H9 (cell line): Measurements from ENCODE around the gene VRK3. TPM values are rescaled to one million over a fixed set of nuclear protein-coding genes. Genes with fewer than 3 reads are reported as not detected.
A peak's percentile ranks its signal among the peaks of the same experiment; 100 is the strongest.

Experiments used
- DNase-seq: peaks from one replicate; pipeline ENCODE4 v3.0.0-alpha.2; 2017
- H2AFZ ChIP-seq: one replicate; pipeline ENCODE4 v1.6.1; 2013; ENCODE audit warnings: mild to moderate bottlenecking, low read length, control low read depth, moderate library complexity
- H2AK5ac ChIP-seq: 2 replicates; pipeline ENCODE4 v1.6.1; 2013; ENCODE audit warnings: low read length, control low read depth, mixed read lengths; ENCODE audit not compliant: insufficient read length
- H2BK120ac ChIP-seq: one replicate; pipeline ENCODE4 v1.6.1; 2013; ENCODE audit warnings: low read depth, mild to moderate bottlenecking, low read length, control low read depth, inconsistent platforms; ENCODE audit not compliant: poor library complexity, severe bottlenecking
- H2BK12ac ChIP-seq: 2 replicates; pipeline ENCODE4 v1.6.1; 2013; ENCODE audit warnings: low read length, control low read depth, mixed read lengths, low read depth; ENCODE audit not compliant: insufficient read length
- H2BK15ac ChIP-seq: 2 replicates; pipeline ENCODE4 v1.6.1; 2013; ENCODE audit warnings: low read depth, low read length, control low read depth
- H2BK20ac ChIP-seq: one replicate; pipeline ENCODE4 v1.6.1; 2013; ENCODE audit warnings: low read depth, mild to moderate bottlenecking, low read length, control low read depth, inconsistent platforms; ENCODE audit not compliant: poor library complexity, severe bottlenecking
- H2BK5ac ChIP-seq: 2 replicates; pipeline ENCODE4 v1.6.1; 2013; ENCODE audit warnings: low read length, control low read depth, mixed read lengths; ENCODE audit not compliant: insufficient read length
- H3K14ac ChIP-seq: 2 replicates; pipeline ENCODE4 v1.6.1; 2013; ENCODE audit warnings: low read length, control low read depth; ENCODE audit not compliant: insufficient read depth
- H3K18ac ChIP-seq: 2 replicates; pipeline ENCODE4 v1.6.1; 2013; ENCODE audit warnings: low read depth, mild to moderate bottlenecking, mixed read lengths, low read length, control low read depth; ENCODE audit not compliant: insufficient read length
- H3K23ac ChIP-seq: 2 replicates; pipeline ENCODE4 v1.6.1; 2013; ENCODE audit warnings: low read length, control low read depth, mixed read lengths, low read depth; ENCODE audit not compliant: insufficient read length
- H3K23me2 ChIP-seq: 2 replicates; pipeline ENCODE4 v1.6.1; 2013; ENCODE audit warnings: low read depth, mild to moderate bottlenecking, mixed read lengths, low read length, control low read depth; ENCODE audit not compliant: insufficient read length, poor library complexity, severe bottlenecking
- H3K27ac ChIP-seq: 2 replicates; pipeline ENCODE4 v1.5.1; 2013; ENCODE audit warnings: low read length, control low read depth, mixed read lengths, low read depth; ENCODE audit not compliant: insufficient read length
- H3K27me3 ChIP-seq: 2 replicates; pipeline ENCODE4 v1.6.1; 2013; ENCODE audit warnings: low read length, control low read depth, inconsistent platforms; ENCODE audit not compliant: insufficient read depth
- H3K4ac ChIP-seq: 2 replicates; pipeline ENCODE4 v1.6.1; 2013; ENCODE audit warnings: low read depth, mild to moderate bottlenecking, control low read depth, inconsistent platforms, low read length, moderate library complexity
- H3K4me1 ChIP-seq: 2 replicates; pipeline ENCODE4 v1.6.1; 2013; ENCODE audit warnings: low read length, control low read depth, inconsistent platforms; ENCODE audit not compliant: insufficient read depth
- H3K4me2 ChIP-seq: 2 replicates; pipeline ENCODE4 v1.6.1; 2013; ENCODE audit warnings: low read length, control low read depth, mixed read lengths; ENCODE audit not compliant: insufficient read length, insufficient read depth
- H3K56ac ChIP-seq: 2 replicates; pipeline ENCODE4 v1.6.1; 2013; ENCODE audit warnings: low read depth, mild to moderate bottlenecking, mixed read lengths, low read length, control low read depth; ENCODE audit not compliant: insufficient read length
- H3K79me1 ChIP-seq: 2 replicates; pipeline ENCODE4 v1.6.1; 2013; ENCODE audit warnings: low read depth, mild to moderate bottlenecking, moderate library complexity, low read length, control low read depth, inconsistent platforms; ENCODE audit not compliant: insufficient read depth, poor library complexity, severe bottlenecking
- H3K79me2 ChIP-seq: 2 replicates; pipeline ENCODE4 v1.6.1; 2013; ENCODE audit warnings: low read length, control low read depth, inconsistent platforms; ENCODE audit not compliant: insufficient read depth
- H3K9ac ChIP-seq: 2 replicates; pipeline ENCODE4 v1.6.1; 2013; ENCODE audit warnings: low read length, control low read depth, mixed read lengths; ENCODE audit not compliant: insufficient read length; ENCODE audit errors: extremely low read depth
- H3K9me3 ChIP-seq: one replicate; pipeline ENCODE4 v1.6.1; 2013; ENCODE audit warnings: low read depth, low read length, inconsistent platforms; ENCODE audit not compliant: control insufficient read depth
- H3T11ph ChIP-seq: one replicate; pipeline ENCODE4 v1.6.1; 2013; ENCODE audit warnings: mild to moderate bottlenecking, low read length, control low read depth, inconsistent platforms
- H4K20me1 ChIP-seq: one replicate; pipeline ENCODE4 v1.6.1; 2013; ENCODE audit not compliant: control insufficient read depth, insufficient read length, insufficient read depth
- H4K5ac ChIP-seq: 2 replicates; pipeline ENCODE4 v1.6.1; 2013; ENCODE audit warnings: low read depth, mild to moderate bottlenecking, mixed read lengths, low read length, control low read depth; ENCODE audit not compliant: insufficient read length
- H4K8ac ChIP-seq: replicated peaks from 2 replicates; pipeline ENCODE4 v1.6.1; 2013; ENCODE audit warnings: low read length, control low read depth, mixed read lengths, low read depth; ENCODE audit not compliant: insufficient read length
- H4K91ac ChIP-seq: 2 replicates; pipeline ENCODE4 v1.6.1; 2013; ENCODE audit warnings: low read depth, mild to moderate bottlenecking, moderate library complexity, mixed read lengths, low read length, control low read depth; ENCODE audit not compliant: insufficient read length
- H3K27ac Mint-ChIP-seq, 3 experiments: 2 replicates in 2 of 3; 3 replicates in 1 of 3; pipeline ENCODE4 v1.8.0; 2020 to 2021; ENCODE audit warnings: mixed read lengths in 3 of 3, mild to moderate bottlenecking in 1 of 3, moderate library complexity in 1 of 3
- H3K27me3 Mint-ChIP-seq: 2 replicates; pipeline ENCODE4 v1.8.0; 2021; ENCODE audit warnings: low read depth, mild to moderate bottlenecking, moderate library complexity, mixed read lengths
- H3K36me3 Mint-ChIP-seq, 3 experiments: 2 replicates in 2 of 3; 3 replicates in 1 of 3; pipeline ENCODE4 v1.8.0; 2020 to 2021; ENCODE audit warnings: low read depth in 3 of 3, mixed read lengths in 3 of 3; ENCODE audit not compliant: insufficient read depth in 1 of 3
- H3K4me1 Mint-ChIP-seq, 2 experiments: 2 replicates each; pipeline ENCODE4 v1.8.0; 2020; ENCODE audit warnings: mixed read lengths in 2 of 2
- H3K4me3 Mint-ChIP-seq, 2 experiments: 2 replicates in 1 of 2; 3 replicates in 1 of 2; pipeline ENCODE4 v1.8.0; 2020 to 2021; ENCODE audit warnings: mild to moderate bottlenecking in 2 of 2, mixed read lengths in 2 of 2, moderate library complexity in 1 of 2
- H3K9me3 Mint-ChIP-seq, 2 experiments: 2 replicates in 1 of 2; 3 replicates in 1 of 2; pipeline ENCODE4 v1.8.0; 2020; ENCODE audit warnings: mild to moderate bottlenecking in 2 of 2, mixed read lengths in 2 of 2, moderate library complexity in 1 of 2
- CTCF ChIP-seq: fragments of 200-600 bp; sonication (generic); conservative IDR thresholded peaks from 3 replicates; pipeline ENCODE4 v1.8.0; 2021; ENCODE audit warnings: antibody characterized with exemption, mild to moderate bottlenecking
- WGBS: extraction: QIAGEN DNeasy Blood & Tissue Kit; methylation state at CpG from one replicate; pipeline ENCODE4 v1.1.7; 2013; ENCODE audit warnings: missing lambda C conversion rate, low lambda C conversion rate, mixed read lengths; ENCODE audit not compliant: insufficient read length; ENCODE audit errors: extremely low coverage; 5-methylcytosine and 5-hydroxymethylcytosine counted together
- total RNA-seq: library from RNA; stranded (reverse); gene quantifications from 2 replicates; pipeline ENCODE4 v1.2.1, GENCODE V29; 2021

Gene VRK3
- total RNA-seq, 1 experiment from 2014 or later: 33.5 TPM

GRCh38 chr19:50008532-50008931 is 16.6 kb downstream of the VRK3 start:
- Histone ChIP-seq H3K4me2 (no peak overlapping the region), H3K79me1 (no peaks in the 10 kb centered on the region), H3K14ac (no peak overlapping the region), H3K23me2 (no peaks in the 10 kb centered on the region), H2AK5ac (no peak overlapping the region), H4K5ac (no peak overlapping the region), H3K18ac (no peak overlapping the region), H2BK12ac (no peak overlapping the region), H3K27me3 (no peaks in the 10 kb centered on the region), H3K27ac (no peak overlapping the region), H4K8ac (no peak overlapping the region), H3K4me1 (no peaks in the 10 kb centered on the region), H3K9me3 (no peaks in the 10 kb centered on the region), H2BK20ac (no peak overlapping the region), H3T11ph (no peak overlapping the region), H2BK5ac (no peak overlapping the region), H4K20me1 (no peaks in the 10 kb centered on the region), H2AFZ (no peak overlapping the region), H3K23ac (no peak overlapping the region), H3K56ac (no peak overlapping the region), H3K79me2 (no peaks in the 10 kb centered on the region), H2BK120ac (no peak overlapping the region), H4K91ac (no peak overlapping the region), H3K4ac (no peak overlapping the region), H2BK15ac (no peak overlapping the region), H3K9ac (no peak overlapping the region)
- peak; percentile 75 for DNase-seq
- no CpG with 5 or more reads among the region's 10 CpGs for WGBS
- Mint-ChIP-seq H3K9me3 (no peaks in the 10 kb centered on the region), H3K27ac (peak overlapping the region in 1 of 3 experiments; percentile 39; a peak in 1 of 7 replicates), H3K4me1 (no peaks in the 10 kb centered on the region), H3K27me3 (no peaks in the 10 kb centered on the region), H3K36me3 (peaks cover 8 to 29% (median 22%) of the 10 kb centered on the region in 3 experiments), H3K4me3 (no peak overlapping the region)
- TF ChIP-seq CTCF: peak; percentile 70
